Kidney capillary endothelial cell (primary cell): ENCODE results near the gene KCNT1.

Experiments used
- DNase-seq: peaks from one replicate; pipeline ENCODE4 v3.0.0-alpha.2; 2018; ENCODE audit warnings: low spot score

Gene KCNT1

DNA sequence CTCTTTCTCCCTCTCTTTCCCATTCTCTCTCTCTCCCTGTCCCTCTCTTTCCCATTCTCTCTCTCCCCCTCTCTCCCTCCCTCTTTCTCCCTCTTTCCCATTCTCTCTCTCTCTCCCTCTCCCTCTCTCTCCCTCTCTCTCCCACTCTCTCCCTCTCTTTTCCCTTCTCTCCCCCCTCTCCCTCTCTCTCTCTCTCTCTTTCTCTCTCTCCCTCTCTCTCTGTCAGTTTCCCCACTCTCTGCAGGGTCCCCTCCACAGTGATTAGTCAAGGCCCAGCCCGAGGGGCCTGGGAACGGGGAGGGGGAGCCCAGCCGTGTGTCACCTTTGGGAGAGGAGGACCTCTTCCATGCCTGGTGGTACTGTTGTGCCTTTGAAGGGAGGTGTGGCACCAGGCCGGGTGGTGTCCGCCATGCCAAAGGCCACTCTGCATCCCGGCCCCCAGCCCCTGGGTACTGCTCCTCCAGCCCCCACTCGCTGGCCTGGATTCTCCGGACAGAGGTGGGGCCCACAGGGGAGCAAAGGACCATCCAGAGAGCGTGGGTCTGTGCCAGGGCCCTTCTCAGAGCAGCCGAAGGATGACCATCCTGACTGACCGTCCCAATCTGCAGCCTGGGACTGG, 25.4 kb downstream of the KCNT1 start:
- DNase-seq = no peak

DNA sequence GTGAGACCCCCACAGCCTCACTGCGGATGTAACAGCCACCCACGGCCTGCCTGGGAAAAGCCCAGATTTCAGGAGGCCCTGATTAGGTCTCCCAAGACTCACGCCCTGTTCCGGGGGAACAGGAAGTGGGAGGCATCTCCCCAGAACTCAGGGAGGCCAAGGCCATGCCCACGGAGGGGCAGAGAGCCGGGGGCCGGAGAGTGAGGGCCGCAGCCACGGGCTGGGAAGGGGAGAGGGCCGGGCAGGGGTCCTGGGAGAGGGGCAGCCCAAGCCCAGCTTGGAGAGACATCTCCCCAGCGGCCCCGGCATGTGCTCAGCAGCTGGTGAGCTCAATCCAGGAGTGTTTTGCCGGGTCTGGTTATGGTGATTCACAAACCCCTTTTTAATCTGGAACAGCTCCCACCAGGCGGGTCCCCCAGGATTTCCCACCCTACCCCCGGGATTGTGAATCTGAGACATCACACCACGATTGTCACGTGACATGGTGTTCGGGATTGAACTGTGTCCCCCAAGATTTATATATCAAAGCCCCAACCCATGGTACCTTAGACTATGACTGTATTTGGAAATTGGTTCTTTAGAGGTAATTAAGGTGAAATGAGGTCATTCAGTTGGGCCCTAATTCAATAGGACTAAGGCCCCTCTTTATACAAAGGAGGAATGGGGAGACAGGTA, 26.6 kb downstream of the KCNT1 start:
- no peak for DNase-seq

DNA sequence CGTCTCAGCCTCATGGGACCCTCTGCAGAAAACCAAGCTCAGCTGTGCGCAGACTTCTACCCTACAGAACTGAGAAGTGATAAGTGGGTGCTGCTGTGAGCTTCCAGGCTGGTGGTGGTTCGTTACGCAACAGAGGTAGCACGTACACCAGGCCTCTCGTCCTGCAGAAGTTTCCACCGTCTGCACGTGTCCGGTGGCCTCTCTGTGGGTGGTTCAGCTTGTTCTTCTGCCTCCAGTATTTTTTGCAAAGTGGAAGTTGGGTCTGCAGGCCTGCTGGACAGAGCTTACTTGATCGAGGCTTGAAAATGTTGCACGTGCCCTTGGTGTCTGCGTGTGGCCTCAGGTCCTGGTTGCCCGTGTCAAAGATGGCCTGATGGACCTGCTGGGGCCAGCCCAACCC, 27.5 kb downstream of the KCNT1 start:
- DNase-seq = no peak

DNA sequence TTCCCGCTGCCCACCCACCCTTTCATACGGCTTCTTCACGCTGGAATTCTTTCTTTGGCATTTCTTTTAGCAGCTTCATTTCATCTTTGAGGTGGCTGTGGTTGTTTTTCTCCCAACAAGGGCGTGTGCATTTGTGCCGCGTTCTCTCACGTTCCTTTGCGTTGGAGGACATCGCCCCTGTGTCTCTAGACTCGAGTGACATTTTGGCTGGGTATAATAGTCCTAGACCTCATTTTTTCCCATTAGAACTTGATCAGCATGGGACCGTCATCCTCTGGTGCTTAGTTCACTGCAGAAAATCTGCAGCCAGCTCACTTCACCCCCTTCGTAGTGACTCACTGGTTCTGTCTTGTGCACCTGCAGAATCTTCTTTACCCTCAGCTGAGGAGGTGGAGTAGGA, 29.5 kb downstream of the KCNT1 start:
- DNase-seq = no peak

- DNase-seq = no peak
Observed at GRCh38 chr9:135732569-135733257, 30.7 kb downstream of the KCNT1 start.

DNA sequence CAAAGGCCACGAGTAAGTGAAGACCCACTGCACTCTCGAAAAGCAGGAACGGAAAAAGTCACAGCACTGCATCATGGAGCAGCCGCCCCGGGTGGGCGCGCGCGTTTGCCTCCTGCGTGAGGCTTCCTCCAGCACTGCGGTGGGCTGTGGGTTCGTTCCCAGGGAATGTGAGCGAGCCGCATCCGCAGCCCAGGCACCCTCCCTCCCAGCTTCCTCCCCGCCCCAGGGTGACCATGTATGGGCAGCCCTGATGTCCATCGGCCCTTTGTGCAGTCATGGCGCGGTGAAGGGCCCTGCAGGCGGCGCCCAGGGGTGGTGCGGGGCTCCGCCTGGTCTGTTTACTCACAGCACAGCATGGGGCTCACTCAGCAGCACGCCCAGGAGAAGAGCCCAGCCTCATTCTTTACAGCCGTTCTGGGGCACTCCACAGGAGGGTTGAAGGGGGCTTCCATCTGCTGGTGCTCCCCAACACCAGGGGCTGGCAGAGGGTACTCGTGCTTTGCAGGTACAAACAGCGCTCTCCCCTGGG, 32.7 kb downstream of the KCNT1 start:
- no peak for DNase-seq

DNA sequence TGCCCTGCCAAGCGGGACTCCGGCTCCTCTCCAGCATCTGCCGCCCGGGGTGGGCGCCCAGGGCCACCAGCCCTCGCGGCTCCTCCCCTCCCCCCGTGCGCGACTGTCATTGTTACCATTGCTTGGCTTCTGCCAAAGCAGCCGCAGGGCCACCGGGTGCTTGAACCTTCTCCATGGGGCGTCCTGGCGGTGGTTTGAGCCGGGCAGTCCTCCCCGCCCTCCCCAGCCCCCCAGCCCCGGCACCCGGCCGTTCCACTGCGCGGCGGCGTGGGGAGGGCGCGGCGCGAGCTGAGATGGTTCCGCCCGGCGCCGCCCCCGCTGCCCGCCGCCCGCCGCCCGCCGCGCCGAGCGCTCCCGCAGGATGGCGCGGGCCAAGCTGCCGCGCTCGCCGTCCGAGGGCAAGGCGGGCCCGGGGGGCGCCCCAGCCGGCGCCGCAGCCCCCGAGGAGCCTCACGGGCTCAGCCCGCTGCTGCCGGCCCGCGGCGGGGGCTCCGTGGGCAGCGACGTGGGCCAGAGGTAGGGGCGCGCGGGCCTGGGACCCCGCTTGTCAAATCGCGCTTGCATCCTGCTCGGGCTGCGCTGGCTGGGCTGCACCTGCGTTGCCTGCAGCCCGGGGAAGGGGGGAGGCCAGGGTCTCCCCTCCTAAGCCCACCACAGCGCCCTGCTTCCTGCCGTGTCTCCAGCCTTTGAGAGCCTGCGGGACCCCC, 34.4 kb downstream of the KCNT1 start:
- no peak for DNase-seq

DNA sequence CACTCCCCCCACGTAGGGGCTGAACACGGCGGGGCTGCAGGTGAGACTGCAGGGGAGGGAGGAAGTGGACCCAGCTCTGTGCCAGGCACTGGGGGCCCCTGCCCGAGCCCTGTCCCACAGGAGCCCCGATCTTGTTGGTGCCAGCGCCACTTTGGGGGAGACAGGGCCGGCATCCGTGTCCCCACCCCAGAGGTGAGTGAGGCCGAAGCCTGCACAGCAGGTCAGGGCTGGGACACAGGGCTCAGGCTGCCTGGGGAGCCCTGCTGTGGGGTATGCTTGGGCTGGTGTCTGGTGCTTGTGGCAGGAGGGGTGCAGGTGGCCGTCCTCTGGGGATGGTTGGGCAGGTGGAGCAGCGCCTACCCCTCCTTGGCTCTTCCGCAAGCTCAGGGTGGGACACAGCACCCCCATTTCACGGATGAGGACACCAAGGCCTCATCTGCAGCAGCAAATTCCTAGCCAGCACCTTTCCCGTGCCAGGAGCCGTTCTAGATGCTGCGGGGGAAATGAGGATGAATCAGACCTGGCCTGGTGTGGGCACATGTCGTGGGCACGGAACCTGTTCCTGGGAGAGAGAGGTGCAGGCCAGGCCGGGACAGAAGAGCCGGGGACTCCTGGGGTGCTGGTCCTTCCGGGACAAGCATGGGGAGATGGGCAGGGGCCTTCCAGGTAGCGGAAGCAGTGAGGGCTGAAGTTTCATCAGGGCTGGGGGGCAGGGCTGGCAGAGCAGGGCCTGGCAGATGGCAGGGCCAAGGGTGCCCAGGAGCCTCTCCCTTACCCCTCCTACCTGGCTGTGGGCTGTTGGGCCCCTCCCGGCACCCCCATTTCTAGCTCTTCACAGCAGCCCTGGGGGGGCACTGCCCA, 35.2 kb downstream of the KCNT1 start:
- no peak for DNase-seq

GRCh38 chr9:135737840-135738521, 36.0 kb downstream of the KCNT1 start:
- no peak for DNase-seq

- no peak for DNase-seq
Observed at GRCh38 chr9:135739271-135740220, 37.6 kb downstream of the KCNT1 start.

DNA sequence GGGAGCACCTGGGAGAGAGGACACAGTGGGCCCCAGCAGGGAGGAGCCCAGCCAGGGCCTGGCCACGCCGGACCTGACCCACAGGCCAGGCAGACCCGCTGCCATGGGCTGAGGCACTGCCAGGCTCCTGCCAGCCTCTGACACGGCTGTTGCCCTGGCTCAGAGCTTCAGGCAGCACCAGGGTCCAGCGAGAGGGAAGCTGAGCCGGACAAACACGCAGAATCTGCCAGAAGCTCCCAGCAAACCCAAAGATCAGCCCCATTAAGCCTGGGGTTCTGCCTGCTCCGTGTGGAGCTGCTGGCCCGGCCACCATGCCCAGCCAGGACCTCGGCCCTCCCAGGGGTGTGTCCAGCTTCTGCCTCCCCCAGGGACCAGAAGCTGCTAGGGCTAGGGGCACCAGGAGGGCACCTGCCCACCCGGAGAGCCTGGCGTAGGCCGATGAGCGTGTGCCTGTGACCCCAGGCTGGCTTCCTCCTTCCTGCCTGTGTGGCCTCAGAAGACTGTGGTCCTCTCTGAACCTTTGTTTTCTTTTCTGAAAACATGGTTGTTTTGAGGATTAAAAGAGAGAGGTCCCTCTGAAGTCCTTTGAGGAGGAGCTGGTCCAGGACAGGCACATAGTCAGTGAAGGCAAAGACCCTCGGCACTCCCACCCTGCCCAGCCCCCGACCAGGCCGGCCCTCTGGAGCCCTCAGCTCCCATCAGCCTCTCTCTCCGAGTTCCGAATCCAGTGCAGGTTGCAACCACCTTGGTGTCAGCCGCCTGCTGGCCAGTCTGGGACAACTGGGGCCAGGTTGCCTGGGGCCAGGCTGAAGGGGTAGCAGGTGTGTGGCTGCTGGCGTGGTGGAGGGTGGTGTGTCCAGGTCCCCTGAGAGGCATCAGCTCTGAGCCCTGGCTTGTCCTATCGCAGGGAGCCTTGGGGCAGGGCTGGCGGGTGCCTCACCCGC, 39.6 kb downstream of the KCNT1 start:
- DNase-seq = no peak

GRCh38 chr9:135743021-135743420, 41.0 kb downstream of the KCNT1 start:
- no peak for DNase-seq

DNA sequence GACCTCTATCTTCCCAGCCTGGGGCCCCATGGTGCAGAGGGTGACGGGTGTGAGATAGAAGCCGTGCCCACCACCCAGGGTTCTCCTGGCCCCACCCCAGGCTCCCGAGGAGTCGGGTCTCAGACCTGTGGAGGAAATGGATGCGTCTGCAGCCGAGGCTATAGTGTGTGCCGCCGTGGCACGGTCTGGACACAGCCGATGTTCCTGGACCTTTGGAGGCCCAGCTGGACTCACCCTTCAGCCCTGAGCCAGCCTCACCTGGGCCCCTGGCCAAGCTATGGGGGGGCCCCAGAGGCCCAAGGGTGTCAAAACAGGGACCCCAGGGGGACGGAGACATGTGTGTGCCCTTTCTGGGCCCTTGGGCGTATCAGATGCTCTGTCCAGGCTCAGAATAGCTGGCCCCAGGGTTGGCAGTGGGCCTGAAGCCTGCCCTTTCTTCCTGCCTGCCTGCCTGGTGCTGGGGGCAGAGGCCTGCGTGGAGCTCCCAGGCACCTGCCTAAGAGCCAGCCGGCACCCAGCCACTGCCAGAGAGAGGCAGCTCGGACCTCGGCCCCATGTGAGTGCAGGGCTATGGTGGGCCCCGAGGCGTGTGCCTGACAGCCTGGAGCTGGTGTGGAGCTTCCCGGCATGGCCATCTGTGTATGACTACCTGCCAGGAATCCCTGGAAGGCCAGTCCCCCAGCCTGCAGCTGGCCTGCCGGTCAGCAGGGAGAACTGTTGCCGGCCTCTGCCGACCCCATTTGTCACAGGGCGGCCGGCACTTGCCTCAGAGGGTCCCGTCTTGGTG, 41.8 kb downstream of the KCNT1 start:
- no peak for DNase-seq

DNA sequence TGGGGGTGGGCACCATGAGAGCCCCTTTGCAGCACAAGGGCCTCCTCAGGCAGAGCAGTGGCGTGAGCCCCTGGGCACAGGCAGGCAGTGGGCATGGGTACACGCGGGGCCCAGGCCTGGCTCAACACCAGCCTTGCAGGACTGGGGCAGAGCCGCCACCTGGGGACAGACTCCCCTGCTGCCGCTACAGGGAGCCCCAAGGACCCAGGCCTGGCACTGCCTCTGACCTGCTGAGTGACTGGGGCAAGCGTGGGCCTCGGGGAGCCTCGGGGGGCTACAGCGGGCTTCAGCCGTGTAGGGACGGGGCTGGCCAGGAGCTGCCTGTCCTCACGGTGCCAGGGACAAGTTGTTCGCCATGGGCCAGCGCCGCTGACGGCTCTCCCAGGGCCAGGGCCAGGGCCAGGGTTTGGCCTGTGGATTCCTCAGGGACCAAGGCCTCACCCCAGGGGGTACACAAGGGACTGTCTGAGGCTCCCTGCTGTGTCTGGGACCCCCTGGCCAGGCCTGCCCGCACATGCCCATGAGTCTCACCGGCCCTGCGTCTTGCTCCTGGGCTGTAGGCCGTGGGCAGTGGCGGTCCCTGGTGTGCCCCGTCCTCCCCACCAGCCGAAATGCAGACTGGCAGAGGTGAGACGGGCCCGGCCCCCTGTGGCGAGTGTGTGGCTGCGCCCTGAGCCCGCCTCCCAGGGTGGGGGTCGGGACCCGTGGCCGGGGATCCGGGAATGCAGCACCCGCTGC, 42.5 kb downstream of the KCNT1 start:
- DNase-seq = no peak

GRCh38 chr9:135745189-135745588, 43.2 kb downstream of the KCNT1 start:
- no peak for DNase-seq

DNA sequence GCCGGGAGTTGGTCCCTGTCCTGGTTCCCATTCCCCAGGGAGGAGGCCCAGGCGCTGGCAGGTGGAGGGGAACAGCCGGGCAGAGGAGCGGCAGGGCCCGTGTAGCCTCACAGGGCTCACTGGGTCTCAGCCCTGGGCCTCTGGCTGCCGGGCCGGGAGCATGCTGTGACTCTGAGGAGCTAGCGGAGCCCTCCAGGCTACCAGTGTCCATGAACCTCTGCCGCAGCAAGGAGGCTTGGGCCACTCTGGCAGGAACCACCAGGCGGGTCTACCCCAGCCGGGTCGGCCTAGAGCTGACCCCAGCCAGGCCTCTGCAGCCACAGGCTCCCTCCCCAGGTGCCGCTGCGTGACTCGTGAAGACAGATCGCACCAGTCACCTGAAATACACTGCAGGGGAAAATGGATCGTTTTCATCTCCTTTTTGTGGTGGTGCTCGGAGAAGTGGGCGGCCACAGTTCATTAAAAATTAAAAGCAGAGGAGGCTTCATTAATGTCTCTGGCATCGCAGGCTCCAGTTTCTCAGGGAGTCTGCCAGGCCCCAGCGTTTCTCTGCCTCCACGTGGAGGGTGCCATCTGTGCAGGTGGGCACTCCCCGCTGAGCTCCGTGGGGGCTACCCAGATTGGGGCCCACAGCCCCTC, 43.8 kb downstream of the KCNT1 start:
- no peak for DNase-seq

DNA sequence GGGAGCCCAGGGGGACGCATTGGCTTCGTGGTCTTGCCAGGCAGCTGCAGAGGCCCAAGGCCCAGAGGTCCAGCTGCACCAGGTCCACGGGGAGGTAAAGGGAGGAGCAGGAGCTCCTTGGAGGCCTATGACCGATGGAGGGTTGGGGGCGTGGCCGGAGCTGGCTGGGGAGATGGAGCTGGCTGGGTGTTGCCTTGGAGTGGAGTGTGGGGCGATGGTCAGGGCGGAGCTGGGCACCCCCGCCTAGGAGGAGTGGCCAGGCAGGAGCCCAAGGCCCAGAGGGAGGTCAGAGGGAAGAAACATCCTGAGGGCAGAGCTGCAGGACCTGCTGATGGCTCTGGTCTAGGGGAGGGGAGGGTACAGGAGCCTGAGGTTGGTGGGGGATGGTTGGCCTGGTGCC, 44.6 kb downstream of the KCNT1 start:
- DNase-seq = no peak
